ENCODE data around the gene RASSF4.

The RASSF4 gene

GRCh38 chr10:44974628-44975430 is 15.2 kb downstream of the RASSF4 start:
- DNase-seq: peak; percentile 89

DNA sequence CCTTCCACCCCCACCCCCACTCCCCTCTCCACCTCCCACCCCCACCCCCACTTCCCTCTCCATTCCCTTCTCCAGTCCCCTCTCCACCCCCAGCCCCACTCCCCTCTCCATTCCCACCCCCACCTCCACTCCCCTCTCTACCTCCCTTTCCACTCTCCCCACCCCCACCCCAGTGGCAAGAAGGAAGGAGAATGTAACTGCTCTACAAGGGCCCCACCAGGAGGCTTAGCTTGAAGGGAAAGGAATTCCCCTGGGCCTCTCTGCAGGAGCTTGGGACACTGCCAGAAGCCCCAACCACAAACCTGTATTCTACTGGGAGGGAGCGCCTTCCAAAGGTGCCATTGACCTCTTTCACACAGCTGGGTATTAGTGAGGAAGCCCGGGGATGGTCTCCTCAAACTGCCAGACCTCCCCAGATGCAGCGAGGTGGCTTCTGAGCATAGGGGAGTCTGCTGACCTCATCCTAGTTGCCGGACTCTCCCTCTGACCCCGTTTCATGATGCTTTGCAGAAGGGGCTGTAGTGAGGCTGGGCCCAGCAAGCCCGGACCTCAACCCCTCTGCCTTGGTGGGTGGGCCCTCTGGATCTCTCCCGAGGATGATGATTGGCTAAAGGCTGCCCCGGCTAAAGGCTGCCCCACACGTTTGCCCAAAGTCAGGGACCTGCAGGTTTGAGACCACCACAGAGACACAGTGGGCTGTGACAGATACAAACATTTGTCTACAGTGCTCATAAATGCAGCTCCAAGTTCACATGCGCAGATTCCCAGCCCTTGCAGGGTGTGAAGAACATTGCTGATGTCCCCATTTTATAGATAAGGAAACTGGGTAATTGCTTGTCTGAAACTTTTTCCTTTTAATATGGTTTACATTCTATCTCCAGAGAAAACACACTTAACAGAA is 16.1 kb downstream of the RASSF4 start:
- DNase-seq: peak; percentile 61

DNA sequence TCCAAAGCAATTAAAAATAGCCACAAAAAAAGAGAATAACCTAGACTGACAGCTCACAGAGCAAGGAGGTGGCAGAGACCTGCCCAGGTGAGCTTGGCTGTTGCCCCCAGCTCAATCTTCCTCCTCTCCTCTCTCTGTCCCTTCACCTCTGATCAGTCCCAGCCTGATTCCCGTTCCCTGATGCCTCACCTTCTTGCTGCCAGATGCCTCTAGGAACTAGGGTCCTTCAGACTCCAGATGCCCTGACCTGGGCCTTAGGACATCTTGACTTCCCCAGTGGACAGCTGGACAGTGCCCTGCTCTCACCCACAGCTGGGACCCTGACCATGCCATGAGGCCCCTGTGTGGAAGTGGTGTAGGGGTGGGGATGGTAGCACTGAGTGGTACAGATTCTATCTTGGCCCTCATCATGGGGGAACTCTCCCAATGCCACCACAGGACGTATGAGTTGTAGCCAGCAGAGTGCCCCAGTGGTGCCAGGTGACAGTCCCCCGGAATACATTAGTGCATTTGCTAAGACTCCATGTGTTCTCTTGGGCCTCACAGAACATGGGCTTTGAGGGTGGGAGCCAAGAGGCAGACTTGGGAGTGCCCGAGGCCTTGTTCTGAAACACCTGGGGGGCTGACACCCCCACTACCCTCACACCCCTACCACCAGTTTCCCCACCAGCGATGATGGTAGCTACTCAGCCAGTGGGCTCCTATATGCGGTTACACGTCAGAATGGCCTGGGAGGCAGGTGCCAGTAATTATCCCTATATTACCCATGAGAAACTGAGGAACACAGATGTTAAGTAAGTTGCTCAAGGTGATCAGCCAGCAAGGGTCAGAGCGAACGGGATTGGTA is 17.0 kb downstream of the RASSF4 start:
- no peak for DNase-seq

GRCh38 chr10:44977287-44978212 is 17.9 kb downstream of the RASSF4 start:
- DNase-seq: peak; percentile 7

- no peak for DNase-seq
Measured at GRCh38 chr10:44978213-44978569, 18.6 kb downstream of the RASSF4 start.

- DNase-seq: peak; percentile 78
Measured at GRCh38 chr10:44978570-44979280, 19.1 kb downstream of the RASSF4 start, which contains the start of gene DEPP1. TSS of gene DEPP1 (minus strand) at chr10:44978809. CDS start at chr10:44978030, 779 bp downstream.

- DNase-seq: peak; percentile 10
Measured at GRCh38 chr10:44979281-44980191, 19.9 kb downstream of the RASSF4 start.

DNA sequence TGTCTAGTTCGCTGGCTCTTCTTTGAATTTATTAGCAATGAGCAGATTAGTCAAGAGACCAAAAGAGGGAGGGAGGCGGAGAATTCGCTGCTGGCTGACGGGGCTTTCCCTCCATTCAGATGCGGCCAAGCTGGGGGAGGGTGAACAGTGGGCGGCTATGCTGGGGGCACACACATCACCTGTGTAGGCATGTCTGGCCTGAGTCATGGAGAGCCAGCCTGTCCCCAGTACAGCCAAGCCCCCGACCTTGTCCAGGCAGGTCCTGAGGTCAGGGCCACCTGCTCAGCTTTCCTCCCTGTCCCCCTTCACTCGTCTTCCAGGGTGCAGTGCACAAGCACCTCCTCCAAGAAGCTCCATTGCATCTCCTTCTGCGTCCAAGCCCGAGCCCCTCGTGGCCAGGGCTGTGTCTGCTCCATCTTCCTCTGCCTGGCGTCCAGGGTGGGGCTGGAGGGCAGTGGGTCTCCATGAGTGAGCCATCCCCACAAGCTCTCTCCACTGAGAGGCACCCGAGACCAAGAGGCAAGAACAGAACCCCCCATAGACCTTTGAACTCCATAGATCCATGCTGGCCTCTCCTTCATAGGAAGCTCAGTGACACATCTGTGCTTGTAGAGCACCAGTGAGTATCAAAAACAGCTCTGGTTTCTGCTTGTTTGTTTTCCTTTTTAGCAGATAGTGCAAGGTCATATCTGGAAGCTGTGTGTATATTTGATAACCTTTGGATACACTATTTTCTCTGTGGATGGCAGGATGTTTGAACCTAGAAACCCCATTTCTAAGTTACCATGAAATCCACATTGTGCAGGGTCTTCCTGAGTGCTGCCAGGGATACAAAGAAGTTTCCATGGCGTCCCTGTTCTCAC is 20.9 kb downstream of the RASSF4 start:
- DNase-seq: no peak

- no peak for DNase-seq
Measured at GRCh38 chr10:44981172-44982113, 21.8 kb downstream of the RASSF4 start.

DNA sequence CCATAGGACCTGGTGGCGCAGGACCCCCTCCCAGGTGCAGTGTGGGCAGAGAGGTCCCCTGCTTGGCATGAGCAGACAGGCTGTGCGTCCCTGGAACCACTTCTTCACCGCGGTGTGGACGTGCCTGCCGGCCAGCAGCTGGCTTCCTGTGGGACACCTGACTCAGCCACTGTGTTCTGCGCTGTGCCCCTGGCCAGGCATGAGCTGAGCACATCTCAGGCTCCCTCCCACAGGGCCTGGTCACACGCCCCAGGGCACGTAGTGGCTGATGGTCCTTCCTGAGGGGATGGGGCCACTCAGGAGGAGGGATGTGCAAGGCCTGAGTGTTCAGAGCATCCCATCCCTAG is 22.5 kb downstream of the RASSF4 start:
- DNase-seq: no peak

DNA sequence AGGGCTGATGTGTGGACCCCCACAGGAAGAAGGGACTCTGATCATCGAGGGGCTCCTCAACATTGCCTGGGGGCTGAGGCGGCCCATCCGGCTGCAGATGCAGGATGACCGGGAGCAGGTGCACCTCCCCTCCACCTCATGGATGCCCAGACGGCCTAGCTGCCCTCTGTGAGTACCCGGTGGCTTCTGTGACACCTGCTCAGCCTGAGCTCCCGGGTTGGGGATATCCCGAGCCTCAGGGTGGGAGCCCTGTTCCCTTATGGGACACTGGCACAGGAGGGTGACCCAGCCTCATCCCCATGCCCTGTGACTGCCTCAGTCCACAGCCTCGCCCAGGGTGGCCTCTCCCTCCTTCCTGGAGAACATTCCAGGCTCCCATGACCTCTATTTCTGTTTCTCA is 22.9 kb downstream of the RASSF4 start:
- DNase-seq: no peak

- DNase-seq: no peak
Measured at GRCh38 chr10:44983066-44983894, 23.7 kb downstream of the RASSF4 start.

GRCh38 chr10:44983895-44984278 is 24.3 kb downstream of the RASSF4 start:
- DNase-seq: no peak

DNA sequence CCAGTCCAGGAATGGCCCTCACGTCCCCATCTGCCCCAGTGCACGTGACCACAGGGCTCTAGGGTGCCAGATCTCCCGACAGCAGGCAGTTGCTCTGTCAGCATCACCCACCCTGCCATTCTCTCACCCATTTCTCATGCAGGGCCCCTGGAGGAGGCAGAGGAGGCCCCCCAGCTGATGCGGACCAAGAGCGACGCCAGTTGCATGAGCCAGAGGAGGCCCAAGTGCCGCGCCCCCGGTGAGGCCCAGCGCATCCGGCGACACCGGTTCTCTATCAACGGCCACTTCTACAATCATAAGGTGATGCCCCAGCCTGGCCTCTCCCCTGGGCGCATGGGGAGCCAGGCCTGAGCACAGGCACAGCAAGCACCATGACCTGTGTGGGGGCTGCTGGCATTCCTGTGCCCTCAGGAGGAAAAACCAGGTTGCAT is 25.1 kb downstream of the RASSF4 start:
- DNase-seq: no peak

GRCh38 chr10:44985175-44985681 is 25.6 kb downstream of the RASSF4 start:
- DNase-seq: no peak

- DNase-seq: no peak
Measured at GRCh38 chr10:44986179-44986578, 26.6 kb downstream of the RASSF4 start.

Data from right kidney (tissue), 1 donor.